Measurements from ENCODE around the gene SDSL.

GRCh38 chr12:113384778-113385177 is 37.4 kb upstream of the SDSL start:
- no peak for TF ChIP-seq CTCF (IDR thresholded peaks at IDR 0.05; ENCODE audit: insufficient read depth, low read length, poor library complexity, severe bottlenecking)
- TF ChIP-seq EZH2phosphoT487 (conservative IDR thresholded peaks at IDR 0.05; ENCODE audit: low read length) = no peak

Measured in SU-DHL-6 (cell line).